ENCODE data around the gene AGTRAP. TPM values are rescaled to one million over a fixed set of nuclear protein-coding genes. Genes with fewer than 3 reads are reported as not detected.
A peak's percentile ranks its signal among the peaks of the same experiment; 100 is the strongest.

AGTRAP gene
- total and polyA plus RNA-seq, 10 donors: 40.8 to 120 (median 56.4) TPM

GRCh38 chr1:11712285-11712684 lies 23.7 kb upstream of the AGTRAP start:
- WGBS, 5 donors: 89 to 94% (median 89%) methylated on average over 8 of the region's 8 CpGs
- peaks cover 0 to 3% (median 0%) of the 10 kb centered on the region in 6 donors for H3K4me1 ChIP-seq
- H3K4me3 ChIP-seq: no peak overlapping the region
- no peaks in the 10 kb centered on the region for H3K9me3 ChIP-seq
- peaks cover 0 to 54% (median 6%) of the 10 kb centered on the region in 7 donors for H3K27me3 ChIP-seq (replicated peaks in 1 of 7)
- no peak overlapping the region for H3K27ac ChIP-seq
- no peaks in the 10 kb centered on the region for H3K36me3 ChIP-seq
- no peak for DNase-seq
- intact Hi-C loops (cut with DNase I; ENCODE audit: low total_unique reads): no loop called here
- no peak for TF ChIP-seq POLR2A (IDR thresholded peaks at IDR 0.05)
- TF ChIP-seq POLR2AphosphoS5 (IDR thresholded peaks at IDR 0.05): no peak
- no peak for TF ChIP-seq CTCF (IDR thresholded peaks at IDR 0.05 in 8 of 11, conservative IDR thresholded peaks at IDR 0.05 in 3 of 11)

DNA sequence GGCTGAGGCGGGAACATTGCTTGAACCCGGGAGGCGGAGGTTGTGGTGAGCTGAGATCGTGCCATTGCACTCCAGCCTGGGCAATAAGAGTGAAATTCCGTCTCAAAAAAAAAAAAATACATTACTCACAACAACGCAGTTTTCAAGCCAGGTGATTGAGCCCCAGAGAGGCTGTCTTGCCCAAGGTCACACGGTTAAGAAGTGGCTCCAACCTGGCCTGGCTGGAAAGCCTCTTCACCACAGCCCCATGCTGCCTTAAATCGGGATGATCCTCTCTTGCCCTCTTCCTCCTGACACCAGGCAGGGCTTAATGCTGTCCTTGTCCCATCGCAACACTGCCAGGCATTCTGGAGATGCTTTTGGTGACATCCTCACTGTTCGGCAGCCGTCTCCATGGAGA lies 22.8 kb upstream of the AGTRAP start:
- no peaks in the 10 kb centered on the region for H3K36me3 ChIP-seq
- TF ChIP-seq CTCF (IDR thresholded peaks at IDR 0.05 in 8 of 11, conservative IDR thresholded peaks at IDR 0.05 in 3 of 11) (no peak), POLR2AphosphoS5 (IDR thresholded peaks at IDR 0.05) (no peak), POLR2A (IDR thresholded peaks at IDR 0.05) (no peak)
- intact Hi-C loops (cut with DNase I; ENCODE audit: low total_unique reads): no loop called here
- no peak overlapping the region for H3K27ac ChIP-seq
- H3K4me1 ChIP-seq: peaks cover 0 to 3% (median 0%) of the 10 kb centered on the region in 6 donors
- DNase-seq: no peak
- no peak overlapping the region for H3K4me3 ChIP-seq
- peaks cover 0 to 46% (median 0%) of the 10 kb centered on the region in 7 donors for H3K27me3 ChIP-seq (replicated peaks in 1 of 7)
- WGBS, 5 donors: 83 to 86% (median 85%) methylated on average over 11 of the region's 11 CpGs
- H3K9me3 ChIP-seq: no peaks in the 10 kb centered on the region

GRCh38 chr1:11714831-11715575 lies 20.9 kb upstream of the AGTRAP start:
- peaks cover 0 to 30% (median 0%) of the 10 kb centered on the region in 7 donors for H3K27me3 ChIP-seq (replicated peaks in 1 of 7)
- intact Hi-C loops (cut with DNase I; ENCODE audit: low total_unique reads): loop anchor here (5.0 kb wide), 1 partner anchor 48 kb away; no protein-coding TSS in a partner anchor
- peaks cover 9 to 15% (median 14%) of the 10 kb centered on the region in 6 donors for H3K4me1 ChIP-seq
- no peak for DNase-seq
- TF ChIP-seq POLR2A (IDR thresholded peaks at IDR 0.05): no peak
- H3K9me3 ChIP-seq: no peaks in the 10 kb centered on the region
- WGBS, 5 donors: 81 to 91% (median 86%) methylated on average over 17 to 24 of the region's 24 CpGs
- no peak overlapping the region for H3K27ac ChIP-seq
- no peaks in the 10 kb centered on the region for H3K36me3 ChIP-seq
- H3K4me3 ChIP-seq: no peak overlapping the region

DNA sequence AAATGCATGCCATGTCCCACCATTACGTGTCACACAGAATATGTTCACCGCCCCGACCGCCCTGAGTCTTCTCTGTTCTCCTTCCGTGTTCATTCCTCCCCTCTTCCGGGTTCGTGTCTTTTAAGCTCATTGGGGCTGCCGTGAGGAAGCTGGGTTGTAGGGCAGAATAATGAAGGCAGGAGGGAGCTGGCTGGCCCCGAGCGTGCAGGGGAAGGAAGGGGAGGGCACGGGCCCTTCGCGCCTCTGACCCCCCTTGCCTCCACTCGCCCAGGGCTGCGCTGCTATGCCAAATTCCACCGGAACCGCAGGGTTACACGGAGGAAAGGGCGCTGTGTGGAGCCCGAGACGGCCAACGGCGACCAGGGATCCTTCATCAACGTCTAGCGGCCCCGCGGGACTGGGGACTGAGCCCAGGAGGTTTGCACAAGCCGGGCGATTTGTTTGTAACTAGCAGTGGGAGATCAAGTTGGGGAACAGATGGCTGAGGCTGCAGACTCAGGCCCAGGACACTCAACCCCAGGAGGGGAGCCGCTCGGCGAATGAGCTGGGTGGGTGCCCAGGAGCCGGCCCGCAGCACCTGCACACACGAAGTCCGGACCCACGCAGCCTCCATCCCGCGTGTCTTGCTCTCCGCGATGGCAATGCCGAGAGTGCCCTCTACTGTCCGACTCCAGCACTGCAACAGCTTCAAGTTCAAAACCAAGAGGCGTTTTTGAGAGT lies 16.5 kb upstream of the AGTRAP start:
- no peaks in the 10 kb centered on the region for H3K9me3 ChIP-seq
- peak overlapping the region; percentile 81 to 94 (median 88) for H3K27ac ChIP-seq
- 0 to 4% (median 2%) methylated on average over 19 to 44 of the region's 44 CpGs for WGBS, 5 donors
- peaks cover 0 to 14% (median 0%) of the 10 kb centered on the region in 7 donors for H3K27me3 ChIP-seq (replicated peaks in 1 of 7)
- H3K36me3 ChIP-seq: no peaks in the 10 kb centered on the region
- peak overlapping the region; percentile 42 to 79 (median 53) for H3K4me3 ChIP-seq
- peak; percentile 97 for DNase-seq
- intact Hi-C loops (cut with DNase I; ENCODE audit: low total_unique reads): loop anchor here (5.0 kb wide), 2 partner anchors 52 to 67 kb away; partner anchors contain the start of genes FBXO2 and FBXO44
- H3K4me1 ChIP-seq: peaks cover 10 to 32% (median 19%) of the 10 kb centered on the region in 6 donors
- TF ChIP-seq POLR2A (IDR thresholded peaks at IDR 0.05) (no peak), CTCF (IDR thresholded peaks at IDR 0.05 in 8 of 11, conservative IDR thresholded peaks at IDR 0.05 in 3 of 11) (peak; percentile 91 to 99 (median 95)), POLR2AphosphoS5 (IDR thresholded peaks at IDR 0.05) (peak; percentile 67 to 78 (median 69))
